GM21786 (cell line): ENCODE data around the gene PIEZO1.

Experiments used
- ATAC-seq: cut with Tn5 transposase; IDR thresholded peaks from one replicate; pipeline ENCODE4 v1.9.1; 2021; ENCODE audit not compliant: unreplicated experiment

Gene PIEZO1

DNA sequence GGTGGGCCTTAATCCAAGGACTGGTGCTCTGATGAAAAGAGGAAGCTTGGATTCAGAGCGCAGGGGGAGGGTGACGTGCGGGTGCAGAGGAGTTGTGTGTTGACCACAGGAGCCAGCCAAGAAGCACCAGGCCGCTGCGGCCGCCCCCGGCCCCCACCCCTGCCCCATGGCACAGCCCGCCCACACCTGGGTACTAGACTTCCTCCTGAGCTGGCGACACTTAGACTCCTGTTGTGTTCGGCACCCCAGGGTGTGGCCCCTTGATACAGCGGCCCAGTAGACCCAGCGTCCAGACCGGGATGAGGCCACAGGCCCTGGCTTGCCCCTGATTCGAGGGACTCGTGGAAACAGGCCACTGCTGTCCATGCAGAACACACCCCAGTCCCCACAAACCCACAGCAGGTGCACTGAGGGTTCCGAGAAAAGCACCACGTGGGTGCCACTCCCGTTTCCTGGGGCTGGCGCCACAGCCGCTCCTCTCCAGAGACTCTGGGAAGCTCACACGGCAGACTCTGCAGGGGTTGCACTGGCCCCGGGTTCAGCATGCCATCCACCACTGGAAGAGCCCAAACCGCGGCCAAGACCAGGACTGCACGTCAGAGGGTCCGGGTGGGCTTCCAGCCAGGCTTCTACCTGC lies 93.0 kb downstream of the PIEZO1 start:
- no peak for ATAC-seq

DNA sequence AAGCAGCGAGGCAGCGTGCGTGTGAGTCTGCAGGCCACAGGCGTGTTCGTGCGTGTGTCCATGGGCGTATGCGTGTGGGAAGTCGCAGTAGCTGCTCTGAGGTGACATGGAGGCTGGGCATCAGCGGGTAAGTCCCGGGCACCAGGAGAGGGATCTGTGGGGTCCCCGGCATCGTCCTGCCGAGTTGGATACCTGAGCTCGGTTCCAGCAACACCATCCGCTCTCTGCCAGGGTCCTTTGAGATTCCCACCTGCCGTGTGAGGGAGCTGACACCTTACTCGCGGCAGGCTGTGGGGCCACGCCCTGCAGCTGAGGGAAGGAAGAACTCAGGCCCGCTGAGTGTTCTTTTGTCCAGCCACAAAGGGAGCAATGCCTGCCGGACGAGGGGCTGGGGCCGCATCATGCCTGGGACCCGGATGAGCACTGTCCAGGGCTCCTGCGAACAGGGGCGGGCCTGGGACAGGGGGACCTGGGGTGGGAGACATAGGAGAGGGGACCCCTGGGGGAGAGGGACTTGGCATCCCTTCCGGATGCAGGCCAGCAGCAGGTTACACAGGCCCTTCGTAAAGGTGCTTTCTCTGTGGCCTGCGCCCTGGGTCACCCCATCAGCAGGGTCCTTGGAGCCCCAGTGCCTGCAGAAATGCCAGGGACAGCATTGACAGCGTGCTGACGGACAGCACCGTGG lies 93.7 kb downstream of the PIEZO1 start:
- no peak for ATAC-seq

DNA sequence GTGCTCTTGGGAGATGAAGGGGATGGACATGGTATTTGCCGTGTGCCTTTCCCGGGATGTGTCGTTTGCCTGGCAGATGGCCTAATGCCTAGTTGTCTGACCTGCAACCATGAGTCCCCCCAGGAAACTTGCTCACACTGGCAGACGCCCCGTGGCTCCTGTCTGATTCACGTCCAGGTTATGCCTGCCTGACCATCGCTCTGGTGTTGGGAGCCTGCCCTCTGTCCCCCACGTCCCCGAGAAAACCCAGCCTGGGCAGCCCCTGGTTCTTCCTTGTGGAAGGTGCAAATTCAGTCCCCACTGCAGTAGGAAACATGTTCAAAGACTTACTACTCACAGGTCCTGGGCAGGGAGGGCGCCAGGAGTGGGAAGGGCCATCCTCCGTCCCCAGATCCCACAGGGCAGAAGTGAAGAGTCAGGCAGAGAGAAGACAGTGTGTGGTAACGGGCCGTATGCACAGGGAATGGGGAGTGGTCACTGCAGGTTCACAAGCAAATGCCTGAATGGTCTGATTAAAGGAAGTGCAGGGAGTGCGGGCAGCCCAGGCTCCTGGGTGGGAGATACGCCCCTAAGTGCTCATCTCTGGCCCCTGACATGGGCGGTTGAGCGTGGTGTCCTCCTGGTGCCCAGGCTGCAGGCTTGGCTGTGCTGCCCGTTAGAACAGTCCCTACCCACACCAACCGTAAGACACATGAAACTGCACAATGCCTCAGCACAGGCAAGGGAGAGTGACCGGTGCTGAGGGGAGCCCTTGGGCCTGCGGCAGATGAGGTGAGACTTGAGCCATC lies 94.5 kb downstream of the PIEZO1 start:
- no peak for ATAC-seq

DNA sequence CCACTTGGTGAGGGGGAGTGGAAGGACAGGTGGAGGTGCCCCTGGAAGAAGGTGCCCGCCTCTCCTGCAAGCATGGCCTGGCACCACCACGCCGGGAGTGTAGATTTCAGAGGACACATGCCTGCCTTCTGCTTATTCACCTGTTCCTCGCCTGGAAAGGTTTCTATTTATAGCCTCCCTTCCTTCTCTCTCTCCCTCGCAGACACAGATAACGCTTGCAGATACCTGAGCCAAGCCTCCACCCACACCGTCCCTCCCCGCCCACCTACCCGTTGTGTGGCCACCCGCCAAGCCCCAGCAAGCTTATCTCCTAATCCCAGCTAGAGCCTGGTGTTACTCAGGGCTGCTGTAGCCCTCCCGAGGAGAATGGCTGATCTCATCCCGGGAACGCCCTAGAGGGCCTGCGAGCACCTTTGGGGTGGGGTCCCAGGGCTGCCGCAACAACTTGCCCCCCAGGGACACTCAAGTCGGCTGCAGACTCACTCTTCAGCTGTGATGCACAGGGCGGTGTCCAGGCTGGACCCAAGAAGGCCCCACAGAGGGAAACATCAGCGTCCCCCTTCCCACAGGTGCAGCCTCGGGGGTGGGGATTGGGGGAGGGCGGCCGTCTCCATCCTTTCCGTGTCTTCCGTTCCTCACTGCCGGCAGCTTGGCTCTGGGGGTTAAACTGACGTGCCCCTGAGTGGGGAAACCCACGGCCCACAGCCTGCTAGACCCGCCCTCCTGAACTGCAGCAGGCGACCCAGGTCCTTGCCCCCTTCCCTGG lies 96.8 kb downstream of the PIEZO1 start:
- ATAC-seq, result no peak

DNA sequence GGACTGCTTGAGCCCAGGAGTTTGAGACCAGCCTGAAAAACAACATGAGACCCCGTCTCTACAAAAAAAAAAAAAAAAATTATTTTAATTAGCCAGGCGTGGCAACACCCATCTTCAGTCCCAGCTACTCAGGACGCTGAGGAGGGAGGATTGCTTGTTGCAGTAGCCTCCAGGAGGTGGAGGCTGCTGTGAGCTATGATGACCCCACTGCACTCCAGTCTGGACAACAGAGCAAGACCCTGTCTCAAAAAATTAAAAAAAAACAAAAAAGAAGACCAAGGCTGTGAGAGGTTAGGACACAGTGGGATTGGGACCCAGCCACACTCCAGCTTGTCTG lies 97.4 kb downstream of the PIEZO1 start:
- ATAC-seq, result no peak

DNA sequence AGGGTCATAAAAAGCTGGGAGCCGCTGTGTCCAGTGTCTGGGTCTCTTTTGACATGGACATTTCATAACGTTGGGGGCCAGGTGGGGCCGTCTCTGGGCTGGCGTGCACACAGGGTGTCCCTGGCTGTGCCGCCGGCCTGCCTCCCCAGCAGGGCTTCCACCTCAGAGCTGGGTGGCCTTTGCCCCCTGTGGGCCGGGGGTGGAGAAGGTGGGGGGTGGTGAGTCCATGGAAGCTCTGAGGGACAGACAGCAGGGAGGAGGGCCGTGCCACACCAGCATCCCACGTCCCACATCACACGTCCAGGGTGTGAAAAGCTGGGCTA lies 97.8 kb downstream of the PIEZO1 start:
- ATAC-seq, result no peak

DNA sequence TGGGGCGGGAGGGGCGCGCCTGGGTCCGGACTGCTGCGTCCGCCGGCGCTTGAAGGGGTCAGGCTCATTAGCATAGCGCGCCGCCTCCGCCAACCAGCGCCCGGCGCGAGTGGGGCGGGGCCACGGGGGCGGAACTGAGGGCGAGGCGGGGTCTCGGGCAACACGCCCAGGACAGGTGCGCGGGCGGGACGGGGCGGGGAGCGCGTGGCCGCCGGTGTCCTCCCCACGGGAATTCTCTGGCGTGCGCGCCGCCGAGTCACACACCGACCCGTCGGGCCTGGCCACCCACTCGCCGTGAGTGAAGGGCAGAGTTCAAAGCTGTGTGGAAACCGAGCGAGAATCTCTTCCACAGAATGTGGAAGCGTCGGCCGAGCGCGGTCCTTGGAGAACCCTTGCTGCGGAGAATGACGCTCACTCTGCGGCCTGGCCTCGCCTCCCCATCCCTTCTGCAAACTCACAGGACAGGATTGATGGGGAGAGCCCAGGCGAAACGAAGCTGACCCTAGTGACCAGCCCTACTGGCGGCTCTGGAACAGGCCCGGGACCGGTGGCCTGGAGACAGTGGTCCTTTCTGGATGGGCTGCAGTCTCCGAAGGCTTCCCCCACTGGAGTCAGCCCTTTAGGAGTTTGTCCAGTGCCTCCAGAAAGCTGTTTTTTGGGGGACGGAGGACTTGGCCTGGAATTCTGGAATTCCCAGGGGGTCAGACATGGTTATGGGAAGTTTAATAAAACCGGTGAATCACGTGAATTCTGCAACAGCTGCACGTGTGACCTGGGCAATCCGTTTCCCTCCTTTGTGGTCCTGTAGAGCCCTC lies 98.4 kb downstream of the PIEZO1 start, which contains the start of gene SNAI3:
Gene SNAI3, minus strand, starts transcription at position 69 of the 815 bp plus-strand sequence. CDS start 101 bp downstream, outside the sequence.
- ATAC-seq, result peak; percentile 50

DNA sequence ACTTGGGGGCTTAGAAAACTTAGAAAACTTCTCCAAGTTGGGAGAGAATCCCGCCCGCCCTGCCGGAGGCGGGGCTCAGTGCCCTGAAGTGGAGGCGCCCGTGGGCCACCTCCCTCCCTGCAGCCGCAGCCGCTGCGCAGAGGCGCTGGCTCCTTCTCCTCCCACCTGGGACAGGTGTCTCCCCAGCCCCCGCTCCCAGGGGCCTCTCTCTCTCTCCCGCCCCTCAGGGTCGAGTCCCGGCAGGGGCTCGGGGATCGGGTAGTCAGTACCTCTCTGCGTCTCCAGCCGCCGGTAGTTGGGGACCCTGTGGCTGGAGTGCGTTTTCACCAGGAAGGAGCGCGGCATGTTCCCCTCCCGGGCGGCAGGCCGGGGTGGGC lies 99.0 kb downstream of the PIEZO1 start:
- ATAC-seq, result peak; percentile 12

DNA sequence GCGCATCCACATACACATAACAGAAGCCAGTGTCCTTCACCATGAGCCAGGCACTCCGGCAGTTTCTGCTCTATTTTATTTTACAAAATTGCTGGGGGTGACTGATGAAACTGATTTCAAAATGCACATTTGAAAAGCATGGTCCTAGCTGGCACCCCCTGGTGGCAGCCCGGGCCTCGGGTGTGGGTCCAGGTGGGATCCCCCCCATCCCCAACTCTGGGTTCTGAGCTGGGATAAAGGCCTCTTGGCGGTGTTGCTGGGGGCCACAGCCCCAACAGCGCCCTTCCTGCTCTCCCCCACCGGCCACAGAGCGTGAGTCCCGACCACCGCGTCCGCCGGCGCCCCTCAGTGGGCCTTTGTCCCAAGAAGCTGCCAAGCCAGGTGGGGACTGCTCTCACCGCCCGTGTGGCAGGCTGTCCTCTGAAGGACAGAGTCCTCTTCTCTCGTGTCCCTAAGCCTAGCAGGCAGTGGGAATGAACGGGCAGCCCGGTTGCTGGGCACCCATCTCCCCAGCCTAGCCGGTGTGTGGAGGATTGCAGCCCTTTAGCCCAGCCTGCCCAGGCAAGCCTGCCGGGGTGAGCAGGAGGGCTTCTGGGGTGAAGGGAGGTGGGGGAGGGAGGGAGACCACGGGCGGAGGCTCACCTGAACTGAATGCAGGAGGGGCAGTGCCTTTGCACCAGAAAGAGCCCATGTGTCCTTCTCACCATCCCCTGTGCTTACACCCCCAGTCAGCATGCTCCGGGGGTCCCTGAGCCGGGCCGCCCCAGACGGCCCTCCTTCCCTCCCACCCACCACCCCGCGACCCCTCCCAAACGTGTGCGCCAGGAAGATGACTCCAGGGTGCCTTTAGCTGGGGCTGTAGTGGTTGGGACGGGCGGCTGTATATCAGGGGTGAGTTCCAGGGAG lies 99.6 kb downstream of the PIEZO1 start:
- ATAC-seq, result no peak

DNA sequence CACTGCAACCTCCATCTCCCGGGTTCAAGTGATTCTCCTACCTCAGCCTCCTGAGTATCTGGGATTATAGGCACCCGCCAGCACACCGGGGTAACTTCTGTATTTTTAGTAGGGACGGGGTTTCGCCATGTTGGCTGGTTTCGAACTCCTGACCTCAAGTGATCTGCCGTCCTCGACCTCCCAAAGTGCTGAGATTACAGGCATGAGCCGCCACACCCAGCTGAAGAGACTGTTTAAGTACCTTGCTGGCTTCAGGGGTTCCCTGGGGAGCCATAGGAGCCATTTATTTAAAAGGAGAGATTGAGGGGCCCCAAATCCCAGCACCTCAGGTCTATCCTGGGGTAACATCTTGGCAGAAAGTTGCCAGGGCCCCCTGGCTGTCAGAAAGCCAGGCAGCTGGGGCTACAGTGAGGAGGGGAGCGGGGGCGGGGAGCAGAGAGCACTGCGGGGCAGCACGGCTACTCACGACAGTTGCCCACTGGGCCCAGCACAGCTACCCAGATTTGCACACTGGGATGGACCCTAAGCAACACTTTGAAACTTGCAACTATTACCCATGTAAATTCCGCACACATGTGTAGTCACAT lies 100.4 kb downstream of the PIEZO1 start:
- ATAC-seq, result no peak

DNA sequence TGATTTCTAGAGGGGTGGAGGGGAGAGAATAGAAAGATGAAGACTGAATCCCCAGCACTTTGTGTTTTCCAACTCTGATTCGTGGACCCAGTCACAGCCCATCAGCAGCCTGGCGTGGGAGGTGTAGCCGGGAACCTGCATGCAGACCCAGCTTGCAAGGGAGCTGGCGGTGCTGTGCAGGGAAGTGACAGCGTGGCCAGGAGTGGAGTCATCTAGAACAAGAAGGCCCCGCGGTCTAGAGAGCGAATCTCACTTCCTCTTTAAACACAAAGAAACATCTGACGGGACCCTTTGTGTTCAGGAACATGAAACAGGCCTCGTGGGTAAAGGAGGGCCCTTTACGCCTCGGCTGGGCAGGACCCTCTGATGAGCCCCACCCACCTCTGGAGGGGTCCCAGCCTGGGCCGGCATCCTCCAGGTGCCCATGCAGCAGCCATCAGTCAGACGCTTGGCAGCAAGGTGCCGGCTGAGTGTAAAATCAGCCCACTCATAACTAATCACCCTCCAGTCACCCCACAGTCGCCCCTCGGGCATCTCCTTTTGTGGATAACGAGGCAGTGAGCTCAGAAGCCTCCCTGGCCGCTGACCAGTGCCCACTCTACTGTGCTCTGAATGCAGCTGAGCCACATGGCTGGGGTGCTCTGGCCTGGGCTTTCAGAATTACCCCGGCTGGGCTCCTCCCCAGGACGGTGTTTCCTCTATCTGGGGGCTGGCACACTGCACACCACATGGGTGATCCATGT lies 103.1 kb downstream of the PIEZO1 start:
- ATAC-seq, result peak; percentile 73

DNA sequence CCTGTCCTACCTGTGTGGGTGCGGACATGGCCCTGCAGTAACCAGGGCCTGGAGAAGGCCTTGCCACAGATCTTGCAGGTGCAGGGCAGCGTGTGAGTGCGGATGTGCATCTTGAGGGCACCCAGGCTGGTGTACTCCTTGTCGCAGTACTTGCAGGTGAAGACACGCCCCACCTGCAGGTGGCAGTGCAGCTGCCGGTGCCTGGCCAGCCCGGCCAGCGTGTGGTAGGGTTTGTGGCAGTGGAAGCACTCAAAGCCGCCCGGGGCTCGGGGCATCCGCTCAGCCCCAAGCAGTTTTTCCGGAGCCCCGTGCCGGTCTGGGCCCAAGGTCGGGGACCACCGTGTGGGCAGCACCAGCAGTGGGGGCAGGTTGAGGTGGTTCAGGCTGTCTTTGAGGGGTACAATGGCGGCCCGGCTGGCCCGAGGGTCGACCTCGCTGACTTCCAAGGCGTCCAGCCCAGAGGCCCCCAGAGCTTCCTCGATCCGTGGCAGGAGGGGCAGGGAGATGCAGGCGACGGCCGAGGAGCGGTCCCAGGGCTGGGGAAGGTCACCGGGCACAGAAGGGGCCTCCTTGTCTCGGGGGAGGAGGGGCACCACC lies 103.8 kb downstream of the PIEZO1 start:
- no peak for ATAC-seq

DNA sequence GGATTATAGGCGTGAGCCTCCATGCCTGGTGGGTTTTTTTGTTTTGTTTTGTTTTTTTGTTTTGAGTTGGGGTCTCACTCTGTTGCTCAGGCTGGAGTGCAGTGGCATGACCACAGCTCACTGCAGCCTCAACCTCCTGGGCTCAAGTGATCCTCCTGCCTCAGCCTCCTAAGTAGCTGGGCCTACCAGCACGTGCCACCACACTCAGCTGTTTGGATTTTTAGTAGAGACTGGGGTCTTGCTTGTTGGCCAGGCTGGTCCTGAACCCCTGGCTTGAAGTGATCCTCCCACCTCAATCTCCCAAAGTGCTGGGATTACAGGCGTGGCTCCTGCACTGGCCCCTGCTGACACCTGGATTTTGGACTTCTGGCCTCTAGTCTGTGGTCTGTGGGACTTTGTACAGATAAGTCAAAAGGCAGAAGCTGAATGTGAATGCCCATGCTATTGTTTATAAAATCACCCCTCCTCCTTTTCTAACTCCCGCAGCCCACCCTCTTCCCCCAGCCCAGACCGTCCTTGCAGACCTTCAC lies 104.4 kb downstream of the PIEZO1 start:
- no peak for ATAC-seq

DNA sequence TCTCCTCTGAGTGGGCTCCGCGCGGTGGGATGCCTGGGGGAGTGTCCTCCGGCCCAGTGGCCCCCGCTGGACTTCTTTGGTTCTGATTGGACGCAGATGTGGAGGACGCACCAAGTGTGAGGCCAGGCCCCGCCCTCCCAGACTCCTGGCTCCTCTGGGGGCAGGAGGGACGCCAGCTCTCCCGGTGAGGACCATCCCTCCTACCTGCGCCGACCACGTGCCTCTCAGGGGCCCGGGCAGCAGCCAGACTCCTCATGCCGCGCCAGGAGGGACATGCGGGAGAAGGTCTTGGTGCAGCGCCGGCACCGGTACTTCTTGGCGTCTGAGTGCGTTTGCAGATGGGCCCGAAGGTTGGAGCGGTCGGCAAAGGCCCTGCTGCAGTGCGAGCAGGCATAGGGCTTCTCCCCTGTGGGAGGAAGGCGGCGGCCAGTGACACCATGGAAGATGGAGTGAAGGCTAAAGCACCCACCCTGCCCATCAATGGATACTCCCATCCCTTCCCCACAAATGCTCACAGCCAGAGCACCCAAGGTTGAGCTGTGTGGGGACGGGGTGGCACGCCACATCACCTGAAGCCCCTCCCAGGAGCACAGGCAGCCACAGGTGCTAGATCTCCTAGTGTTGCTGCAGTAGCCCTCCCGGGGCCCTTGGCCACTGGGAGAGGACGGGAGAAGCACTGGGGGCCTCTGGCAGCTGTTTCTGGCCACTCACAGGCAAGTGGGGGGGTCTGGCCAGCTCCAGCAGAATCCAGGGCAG lies 106.6 kb downstream of the PIEZO1 start:
- no peak for ATAC-seq

DNA sequence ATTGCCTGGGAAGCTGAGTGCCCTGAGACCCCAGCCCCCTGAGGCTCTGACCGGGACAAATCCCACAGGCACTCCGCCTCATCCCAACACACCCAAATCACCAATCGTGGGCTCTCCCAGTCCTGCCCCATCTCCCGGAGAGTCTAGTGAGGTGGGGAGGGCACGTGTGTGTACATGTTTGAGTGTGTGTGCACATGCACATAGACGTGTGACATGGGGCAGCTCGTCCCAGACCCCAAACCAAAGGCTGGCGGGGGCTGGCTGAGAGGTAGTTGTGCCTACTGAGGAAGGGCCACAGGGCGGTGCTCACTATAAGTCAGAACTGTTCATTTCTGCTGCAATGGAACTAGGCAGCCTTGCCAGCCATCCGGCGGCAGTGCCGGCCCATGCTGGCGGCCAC lies 107.3 kb downstream of the PIEZO1 start:
- no peak for ATAC-seq

DNA sequence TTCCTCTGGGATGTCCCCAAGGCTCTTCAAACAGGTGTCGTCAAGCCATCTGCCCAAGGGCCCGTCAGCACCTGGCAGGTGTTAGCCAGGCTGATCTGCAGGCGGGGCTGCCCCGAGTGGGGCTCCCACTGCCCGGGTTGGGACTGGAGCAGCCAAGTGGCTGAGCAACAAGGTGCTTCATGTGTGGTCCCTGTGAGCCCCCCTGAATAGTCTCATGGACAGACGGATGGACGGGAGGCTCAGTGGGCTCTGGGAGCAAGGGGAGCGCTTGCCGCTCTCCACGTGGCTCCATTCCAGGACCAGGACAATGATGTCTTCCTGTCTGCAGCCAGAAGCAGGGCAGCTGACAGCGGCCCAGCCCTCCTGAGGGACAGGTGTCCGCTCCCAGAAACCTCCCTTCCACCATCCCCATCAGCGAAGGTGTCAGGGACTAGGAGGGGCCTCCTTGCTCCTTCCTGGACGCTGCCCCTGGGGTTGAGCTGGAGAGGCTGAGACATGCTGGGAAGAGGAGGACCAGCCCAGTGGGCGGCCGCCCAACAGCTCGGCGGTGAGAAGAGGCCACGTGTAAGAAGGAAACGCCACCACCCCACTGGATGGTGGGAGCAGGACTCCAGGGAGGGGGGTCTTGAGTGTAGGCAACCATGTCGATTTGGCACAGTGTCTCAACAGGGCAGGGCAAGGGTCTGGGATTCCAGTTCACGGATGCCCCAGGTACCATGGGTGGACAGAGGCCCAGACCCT lies 108.3 kb downstream of the PIEZO1 start:
- ATAC-seq, result no peak
